ENCODE data around the gene ERC2.

ERC2 gene

GRCh38 chr3:55683666-55684270 is 784.5 kb downstream of the ERC2 start:
- DNase-seq (ENCODE audit: low spot score) = no peak
- TF ChIP-seq, protein P1, sequence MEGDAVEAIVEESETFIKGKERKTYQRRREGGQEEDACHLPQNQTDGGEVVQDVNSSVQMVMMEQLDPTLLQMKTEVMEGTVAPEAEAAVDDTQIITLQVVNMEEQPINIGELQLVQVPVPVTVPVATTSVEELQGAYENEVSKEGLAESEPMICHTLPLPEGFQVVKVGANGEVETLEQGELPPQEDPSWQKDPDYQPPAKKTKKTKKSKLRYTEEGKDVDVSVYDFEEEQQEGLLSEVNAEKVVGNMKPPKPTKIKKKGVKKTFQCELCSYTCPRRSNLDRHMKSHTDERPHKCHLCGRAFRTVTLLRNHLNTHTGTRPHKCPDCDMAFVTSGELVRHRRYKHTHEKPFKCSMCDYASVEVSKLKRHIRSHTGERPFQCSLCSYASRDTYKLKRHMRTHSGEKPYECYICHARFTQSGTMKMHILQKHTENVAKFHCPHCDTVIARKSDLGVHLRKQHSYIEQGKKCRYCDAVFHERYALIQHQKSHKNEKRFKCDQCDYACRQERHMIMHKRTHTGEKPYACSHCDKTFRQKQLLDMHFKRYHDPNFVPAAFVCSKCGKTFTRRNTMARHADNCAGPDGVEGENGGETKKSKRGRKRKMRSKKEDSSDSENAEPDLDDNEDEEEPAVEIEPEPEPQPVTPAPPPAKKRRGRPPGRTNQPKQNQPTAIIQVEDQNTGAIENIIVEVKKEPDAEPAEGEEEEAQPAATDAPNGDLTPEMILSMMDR (IDR thresholded peaks at IDR 0.05; ENCODE audit: extremely low read depth, missing control alignments) = no peak

GRCh38 chr3:55682461-55682860 is 785.8 kb downstream of the ERC2 start:
- TF ChIP-seq, protein P1 (IDR thresholded peaks at IDR 0.05; ENCODE audit: extremely low read depth, missing control alignments) = no peak
- DNase-seq (ENCODE audit: low spot score) = no peak

GRCh38 chr3:55678546-55679216 is 789.6 kb downstream of the ERC2 start:
- no peak for DNase-seq (ENCODE audit: low spot score)
- TF ChIP-seq, protein P1 (IDR thresholded peaks at IDR 0.05; ENCODE audit: extremely low read depth, missing control alignments) = no peak

- no peak for DNase-seq (ENCODE audit: low spot score)
- TF ChIP-seq, protein P1 (IDR thresholded peaks at IDR 0.05; ENCODE audit: extremely low read depth, missing control alignments) = no peak
Measured at GRCh38 chr3:55676643-55677042, 791.6 kb downstream of the ERC2 start.

DNA sequence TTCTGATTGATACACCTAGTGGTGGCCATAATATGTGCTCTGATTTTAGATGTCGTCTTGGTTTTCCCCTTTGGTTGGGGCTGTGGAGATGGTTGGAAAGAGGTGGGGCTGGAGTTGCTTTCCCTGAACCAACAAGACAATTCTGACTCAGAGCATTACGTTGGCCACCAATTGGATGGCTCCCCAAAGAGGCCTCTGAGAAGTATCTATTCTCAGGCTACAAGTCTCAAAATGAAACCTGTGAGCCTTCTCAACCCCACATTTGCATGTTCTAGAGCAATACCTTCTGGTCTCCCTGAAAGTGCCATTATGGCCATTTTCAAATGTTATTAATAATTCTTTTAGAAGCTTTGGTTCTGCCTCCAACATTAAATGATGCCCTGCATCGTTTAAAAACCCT is 792.8 kb downstream of the ERC2 start:
- DNase-seq (ENCODE audit: low spot score) = peak; percentile 73
- TF ChIP-seq, protein P1 (IDR thresholded peaks at IDR 0.05; ENCODE audit: extremely low read depth, missing control alignments) = no peak

DNA sequence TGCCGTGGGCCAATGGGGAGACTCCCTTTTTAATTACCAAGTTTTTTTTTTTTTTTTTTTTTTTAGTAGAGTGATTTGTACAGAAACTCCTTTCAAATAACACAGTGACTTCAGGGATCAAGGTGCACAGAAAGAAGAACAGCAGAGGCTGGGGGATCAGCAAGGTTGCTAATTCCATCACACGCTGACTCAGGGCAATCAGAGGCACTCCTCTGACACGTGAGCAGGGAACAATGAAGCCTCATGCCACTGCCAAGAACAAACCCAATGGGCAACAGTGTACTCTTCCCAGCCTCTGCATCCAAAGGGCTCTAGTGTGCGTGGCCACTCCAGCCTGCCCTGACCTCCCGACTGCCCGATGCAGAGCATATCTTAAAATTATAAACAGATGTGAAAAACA is 794.5 kb downstream of the ERC2 start:
- DNase-seq (ENCODE audit: low spot score) = no peak

GRCh38 chr3:55669133-55669532 is 799.1 kb downstream of the ERC2 start:
- TF ChIP-seq, protein P1 (IDR thresholded peaks at IDR 0.05; ENCODE audit: extremely low read depth, missing control alignments) = no peak

More for the DNA sequence above, 794.5 kb downstream of the ERC2 start:
- TF ChIP-seq, protein P1 (IDR thresholded peaks at IDR 0.05; ENCODE audit: extremely low read depth, missing control alignments) = no peak

More at GRCh38 chr3:55669133-55669532, 799.1 kb downstream of the ERC2 start:
- DNase-seq (ENCODE audit: low spot score) = no peak
